Measurements from ENCODE around the gene BSCL2. TPM values are rescaled to one million over a fixed set of nuclear protein-coding genes. Genes with fewer than 3 reads are reported as not detected.

The BSCL2 gene
- 10 to 100 TPM; 28.9 to 76.3 (median 59.3) TPM for total RNA-seq

- peaks cover 44% of the 10 kb centered on the region for H3K4me1 ChIP-seq
- H3K36me3 ChIP-seq = peaks cover 19% of the 10 kb centered on the region
- WGBS = 91% methylated on average over 7 of the region's 10 CpGs
- H3K9me3 ChIP-seq = no peaks in the 10 kb centered on the region
- TF ChIP-seq, protein P1, sequence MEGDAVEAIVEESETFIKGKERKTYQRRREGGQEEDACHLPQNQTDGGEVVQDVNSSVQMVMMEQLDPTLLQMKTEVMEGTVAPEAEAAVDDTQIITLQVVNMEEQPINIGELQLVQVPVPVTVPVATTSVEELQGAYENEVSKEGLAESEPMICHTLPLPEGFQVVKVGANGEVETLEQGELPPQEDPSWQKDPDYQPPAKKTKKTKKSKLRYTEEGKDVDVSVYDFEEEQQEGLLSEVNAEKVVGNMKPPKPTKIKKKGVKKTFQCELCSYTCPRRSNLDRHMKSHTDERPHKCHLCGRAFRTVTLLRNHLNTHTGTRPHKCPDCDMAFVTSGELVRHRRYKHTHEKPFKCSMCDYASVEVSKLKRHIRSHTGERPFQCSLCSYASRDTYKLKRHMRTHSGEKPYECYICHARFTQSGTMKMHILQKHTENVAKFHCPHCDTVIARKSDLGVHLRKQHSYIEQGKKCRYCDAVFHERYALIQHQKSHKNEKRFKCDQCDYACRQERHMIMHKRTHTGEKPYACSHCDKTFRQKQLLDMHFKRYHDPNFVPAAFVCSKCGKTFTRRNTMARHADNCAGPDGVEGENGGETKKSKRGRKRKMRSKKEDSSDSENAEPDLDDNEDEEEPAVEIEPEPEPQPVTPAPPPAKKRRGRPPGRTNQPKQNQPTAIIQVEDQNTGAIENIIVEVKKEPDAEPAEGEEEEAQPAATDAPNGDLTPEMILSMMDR (IDR thresholded peaks at IDR 0.05) = no peak
- TF ChIP-seq POLR2AphosphoS5 (IDR thresholded peaks at IDR 0.05) = no peak
- TF ChIP-seq EP300 (IDR thresholded peaks at IDR 0.05) = no peak
- no peak for TF ChIP-seq POLR2A (IDR thresholded peaks at IDR 0.05)
- no peaks in the 10 kb centered on the region for H3K27me3 ChIP-seq
- DNase-seq (ENCODE audit: low spot score in 2 of 2) = no peak
- H3K4me3 ChIP-seq = peak within 1 kb of the TSS; percentile 67
- H3K27ac ChIP-seq = peak within 1 kb of the TSS; percentile 92
Measured at GRCh38 chr11:62707277-62707861, at the start of gene BSCL2, which contains the start of gene GNG3. Gene BSCL2 (minus strand): TSS chr11:62707424. CDS start chr11:62707195, 229 bp downstream. Gene GNG3 (plus strand): TSS chr11:62707676. CDS start chr11:62708296, 620 bp downstream.

GRCh38 chr11:62755086-62755615 is 47.9 kb upstream of the BSCL2 start:
- Histone ChIP-seq H3K27me3 (no peaks in the 10 kb centered on the region), H3K27ac (no peak overlapping the region), H3K4me1 (peaks cover 33% of the 10 kb centered on the region), H3K36me3 (peaks cover 4% of the 10 kb centered on the region), H3K9me3 (no peaks in the 10 kb centered on the region), H3K4me3 (no peak overlapping the region)
- no peak for DNase-seq (ENCODE audit: low spot score in 2 of 2)
- WGBS = 73% methylated on average over 10 of the region's 10 CpGs
- TF ChIP-seq, protein P1 (IDR thresholded peaks at IDR 0.05) = no peak
- TF ChIP-seq POLR2AphosphoS5 (IDR thresholded peaks at IDR 0.05) (no peak), EP300 (IDR thresholded peaks at IDR 0.05) (no peak), POLR2A (IDR thresholded peaks at IDR 0.05) (no peak)

DNA sequence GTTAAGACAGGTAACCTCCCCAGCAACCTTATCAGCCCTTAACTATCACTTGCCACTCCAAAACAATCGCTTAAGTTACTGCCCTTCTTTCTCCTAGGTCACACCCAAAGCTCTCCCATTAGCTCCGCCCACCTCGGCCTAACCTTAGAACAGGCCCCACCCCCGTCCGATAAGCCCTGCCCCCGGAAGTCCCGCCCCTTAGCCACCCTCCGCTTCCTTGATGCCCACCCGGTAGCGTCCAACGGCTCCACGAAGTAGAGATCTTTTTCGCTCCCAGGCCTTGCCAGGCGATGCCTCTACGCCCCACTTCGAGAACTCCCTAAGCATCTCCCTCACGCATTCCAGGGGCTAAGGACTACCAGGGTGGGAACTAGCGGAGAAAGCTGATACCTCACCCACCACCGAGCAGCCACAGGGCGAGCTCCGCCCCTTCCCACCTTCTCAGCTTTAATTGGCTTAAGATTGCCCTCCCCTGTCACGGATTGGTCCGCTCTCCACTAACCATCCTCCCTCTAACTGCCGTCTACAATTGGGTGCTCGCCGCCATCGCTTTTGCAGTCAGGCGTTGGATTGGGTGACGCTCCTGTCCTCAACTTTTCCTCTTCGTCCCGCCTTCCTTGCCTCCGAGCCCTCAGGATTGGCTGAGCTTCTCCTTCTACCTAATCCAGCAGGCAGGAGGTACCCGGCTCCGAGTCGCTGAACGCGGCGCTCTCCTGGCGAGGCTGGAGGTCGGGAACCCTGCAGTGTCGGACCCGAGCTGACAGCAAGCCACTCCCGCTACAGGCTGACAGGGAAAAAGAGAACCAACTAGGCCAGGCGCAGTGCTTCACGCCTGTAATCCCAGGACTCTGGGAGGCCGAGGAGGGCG is 46.7 kb upstream of the BSCL2 start, which contains the start of gene ZBTB3:
Gene ZBTB3 (minus strand): TSS at position 425 of the 868 bp plus-strand sequence. CDS start 496 bp downstream, outside the sequence.
- H3K4me1 ChIP-seq = peaks cover 36% of the 10 kb centered on the region
- peak; percentile 99 for DNase-seq (ENCODE audit: low spot score in 2 of 2)

GRCh38 chr11:62752994-62753735 is 45.9 kb upstream of the BSCL2 start:
- Histone ChIP-seq H3K27ac (peak overlapping the region; percentile 96), H3K36me3 (peaks cover 14% of the 10 kb centered on the region), H3K9me3 (no peaks in the 10 kb centered on the region), H3K4me1 (peaks cover 38% of the 10 kb centered on the region), H3K27me3 (no peaks in the 10 kb centered on the region), H3K4me3 (peak overlapping the region; percentile 78)
- DNase-seq (ENCODE audit: low spot score in 2 of 2) = no peak
- TF ChIP-seq EP300 (IDR thresholded peaks at IDR 0.05) (no peak), POLR2A (IDR thresholded peaks at IDR 0.05) (no peak), POLR2AphosphoS5 (IDR thresholded peaks at IDR 0.05) (no peak)
- TF ChIP-seq, protein P1 (IDR thresholded peaks at IDR 0.05) = no peak
- 56% methylated on average over 13 of the region's 15 CpGs for WGBS

More for the DNA sequence above, 46.7 kb upstream of the BSCL2 start, which contains the start of gene ZBTB3:
- Histone ChIP-seq H3K36me3 (peaks cover 7% of the 10 kb centered on the region), H3K9me3 (no peaks in the 10 kb centered on the region), H3K27me3 (no peaks in the 10 kb centered on the region), H3K4me3 (peak within 1 kb of the TSS; percentile 78), H3K27ac (peak within 1 kb of the TSS; percentile 96)
- WGBS = 1% methylated on average over 43 of the region's 47 CpGs
- TF ChIP-seq, protein P1 (IDR thresholded peaks at IDR 0.05) = no peak
- TF ChIP-seq POLR2AphosphoS5 (IDR thresholded peaks at IDR 0.05) = peak; percentile 67 to 89 (median 73)
- no peak for TF ChIP-seq EP300 (IDR thresholded peaks at IDR 0.05)
- peak in 1 of 2 donors; percentile 55 for TF ChIP-seq POLR2A (IDR thresholded peaks at IDR 0.05)

Measured in suprapubic skin (tissue), 4 donors.